A549 (cell line): ENCODE results near the gene TMPO.

Source experiments
- CTCF ChIP-seq: fragments of >200 bp; sonication (Bioruptor Twin); formaldehyde crosslinking; IDR thresholded peaks from 3 replicates; pipeline ENCODE4 v1.5.1; 2016
- EP300 ChIP-seq, 2 experiments: fragments of >200 bp; sonication (Bioruptor Twin); formaldehyde crosslinking; IDR thresholded peaks; 2 replicates in 1 of 2; 3 replicates in 1 of 2; pipeline ENCODE4 v1.6.1; 2016 to 2017

- TF ChIP-seq EP300 (IDR thresholded peaks at IDR 0.05) (no peak), CTCF (no peak)
Observed at GRCh38 chr12:98483621-98484503, 31.5 kb upstream of the TMPO start.
